WTC11 (cell line): Measurements from ENCODE around the gene SYT8. TPM values are rescaled to one million over a fixed set of nuclear protein-coding genes. Genes with fewer than 3 reads are reported as not detected.

Experiments
- ATAC-seq: fragments of 200-7000 bp; cut with Tn5 transposase; 2 replicates; pipeline ENCODE4 v1.10.0; 2021; ENCODE audit warnings: mild to moderate bottlenecking, moderate library complexity
- CTCF ChIA-PET: fragments of 300-600 bp; sonication (Branson Sonifier 250); formaldehyde crosslinking; loops from one replicate; lab custom pipeline; 2021; ENCODE audit warnings: antibody characterized with exemption; lab: Charles Lee
- POLR2A ChIA-PET: fragments of 350-600 bp; sonication (Branson Sonifier 250); formaldehyde crosslinking; loops from one replicate; lab custom pipeline; 2021; ENCODE audit warnings: antibody characterized with exemption; lab: Charles Lee
- DNase-seq: peaks from one replicate; pipeline ENCODE4 v3.0.0; 2021; ENCODE audit warnings: low spot score
- H3K27ac Mint-ChIP-seq: 2 replicates; pipeline ENCODE4 v1.8.0; 2021; ENCODE audit warnings: mixed read lengths
- H3K27me3 Mint-ChIP-seq: 2 replicates; pipeline ENCODE4 v1.8.0; 2021; ENCODE audit warnings: low read depth, mild to moderate bottlenecking, moderate library complexity, mixed read lengths
- H3K36me3 Mint-ChIP-seq: 2 replicates; pipeline ENCODE4 v1.8.0; 2021; ENCODE audit warnings: mixed read lengths
- H3K4me1 Mint-ChIP-seq: 2 replicates; pipeline ENCODE4 v1.8.0; 2022; ENCODE audit warnings: mixed read lengths
- H3K4me3 Mint-ChIP-seq: 2 replicates; pipeline ENCODE4 v1.8.0; 2021; ENCODE audit warnings: mild to moderate bottlenecking, moderate library complexity, mixed read lengths
- H3K9me3 Mint-ChIP-seq: 2 replicates; pipeline ENCODE4 v1.8.0; 2021; ENCODE audit warnings: mixed read lengths
- CTCF ChIP-seq: fragments of 200-600 bp; IDR thresholded peaks from 2 replicates; pipeline ENCODE4 v1.8.0; 2022; ENCODE audit warnings: antibody characterized with exemption
- E2F4 ChIP-seq: sonication (generic); formaldehyde crosslinking; IDR thresholded peaks from 2 replicates; pipeline ENCODE4 v1.8.1; 2022; ENCODE audit warnings: low read depth, mild to moderate bottlenecking, moderate library complexity, missing genetic modification reagents, borderline replicate concordance
- ERG ChIP-seq: fragments of 250-450 bp; sonication (Bioruptor Pico); IDR thresholded peaks from 2 replicates; pipeline ENCODE4 v1.8.0; 2021; ENCODE audit warnings: mild to moderate bottlenecking
- FOXJ3 ChIP-seq: sonication (generic); formaldehyde crosslinking; IDR thresholded peaks from 2 replicates; pipeline ENCODE4 v1.9.0; 2021; ENCODE audit warnings: missing genetic modification reagents, mild to moderate bottlenecking, borderline replicate concordance
- HMGXB4 ChIP-seq: sonication (generic); formaldehyde crosslinking; IDR thresholded peaks from 2 replicates; pipeline ENCODE4 v1.8.1; 2023; ENCODE audit warnings: mild to moderate bottlenecking, moderate library complexity, missing genetic modification reagents
- IRF2 ChIP-seq: sonication (generic); formaldehyde crosslinking; IDR thresholded peaks from 2 replicates; pipeline ENCODE4 v1.8.0; 2022; ENCODE audit warnings: low read depth, missing genetic modification reagents, borderline replicate concordance
- KAT7 ChIP-seq: sonication (generic); formaldehyde crosslinking; IDR thresholded peaks from 2 replicates; pipeline ENCODE4 v1.8.1; 2023; ENCODE audit warnings: missing genetic modification reagents, mild to moderate bottlenecking, borderline replicate concordance
- PRRX2 ChIP-seq: fragments of 250-450 bp; sonication (Bioruptor Pico); IDR thresholded peaks from 2 replicates; pipeline ENCODE4 v1.8.0; 2021; ENCODE audit warnings: mild to moderate bottlenecking
- SOX15 ChIP-seq: fragments of 250-450 bp; sonication (Bioruptor Pico); IDR thresholded peaks from 2 replicates; pipeline ENCODE4 v1.9.0; 2021; ENCODE audit warnings: mild to moderate bottlenecking
- USF2 ChIP-seq: sonication (generic); formaldehyde crosslinking; IDR thresholded peaks from 2 replicates; pipeline ENCODE4 v1.8.1; 2023; ENCODE audit warnings: mild to moderate bottlenecking, missing genetic modification reagents, moderate library complexity
- ZBTB21 ChIP-seq: sonication (generic); formaldehyde crosslinking; IDR thresholded peaks from 2 replicates; pipeline ENCODE4 v1.8.1; 2023; ENCODE audit warnings: mild to moderate bottlenecking, missing genetic modification reagents, borderline replicate concordance
- ZNF138 ChIP-seq: sonication (generic); formaldehyde crosslinking; conservative IDR thresholded peaks from 2 replicates; pipeline ENCODE4 v1.8.1; 2022; ENCODE audit warnings: mild to moderate bottlenecking, moderate library complexity, missing genetic modification reagents
- ZNF425 ChIP-seq: fragments of 250-450 bp; sonication (Bioruptor Pico); conservative IDR thresholded peaks from 2 replicates; pipeline ENCODE4 v1.9.0; 2021; ENCODE audit warnings: mild to moderate bottlenecking
- total RNA-seq: library from RNA; stranded (reverse); gene quantifications from 3 replicates; pipeline ENCODE4 v1.2.3, GENCODE V29; 2021
- TF ChIP-seq, protein P1 (sequence below): sonication (generic); formaldehyde crosslinking; IDR thresholded peaks from 2 replicates; pipeline ENCODE4 v1.8.0; 2022; ENCODE audit warnings: missing genetic modification reagents
- TF ChIP-seq, protein P2 (sequence below): sonication (generic); formaldehyde crosslinking; IDR thresholded peaks from 2 replicates; pipeline ENCODE4 v1.8.0; 2022; ENCODE audit warnings: mild to moderate bottlenecking, missing genetic modification reagents
- TF ChIP-seq, protein P3 (sequence below): sonication (generic); formaldehyde crosslinking; conservative IDR thresholded peaks from 2 replicates; pipeline ENCODE4 v1.8.1; 2022; ENCODE audit warnings: mild to moderate bottlenecking, missing genetic modification reagents

SYT8 gene
- total RNA-seq, 1 experiment from 2014 or later, result 0.37 TPM

GRCh38 chr11:1882265-1883238 is 47.8 kb downstream of the SYT8 start (continued):
- TF ChIP-seq USF2 (no peak), ZBTB21 (CRISPR knock-in tag) (no peak), CTCF (peak; percentile 95), ZNF138 (CRISPR knock-in tag) (no peak), E2F4 (CRISPR knock-in tag) (no peak), FOXJ3 (no peak), IRF2 (CRISPR knock-in tag) (no peak), SOX15 (CRISPR knock-in tag) (no peak), HMGXB4 (CRISPR knock-in tag) (no peak), ERG (CRISPR knock-in tag) (no peak)

GRCh38 chr11:1883346-1884302 is 48.8 kb downstream of the SYT8 start:
- no peak overlapping the region for H3K4me3 Mint-ChIP-seq
- H3K27me3 Mint-ChIP-seq, result no peaks in the 10 kb centered on the region; the same call in 1 of the 2 replicates
- DNase-seq (no peak), ATAC-seq (no peak)
- POLR2A ChIA-PET, result interaction anchor here (1.0 kb wide), 1 partner anchor 85 kb away, joined by 3 read pairs; no protein-coding TSS in a partner anchor
- no peaks in the 10 kb centered on the region for H3K4me1 Mint-ChIP-seq
- CTCF ChIA-PET, result interaction anchor here (0.5 to 3.8 kb wide), 40 partner anchors 11 to 309 kb away, joined by 3 to 159 read pairs (median 10); partner anchors contain the start of genes H19, IGF2, LSP1 and MRPL23
- H3K36me3 Mint-ChIP-seq, result no peaks in the 10 kb centered on the region
- H3K27ac Mint-ChIP-seq, result no peak overlapping the region
- no peaks in the 10 kb centered on the region for H3K9me3 Mint-ChIP-seq
- TF ChIP-seq, protein P1, sequence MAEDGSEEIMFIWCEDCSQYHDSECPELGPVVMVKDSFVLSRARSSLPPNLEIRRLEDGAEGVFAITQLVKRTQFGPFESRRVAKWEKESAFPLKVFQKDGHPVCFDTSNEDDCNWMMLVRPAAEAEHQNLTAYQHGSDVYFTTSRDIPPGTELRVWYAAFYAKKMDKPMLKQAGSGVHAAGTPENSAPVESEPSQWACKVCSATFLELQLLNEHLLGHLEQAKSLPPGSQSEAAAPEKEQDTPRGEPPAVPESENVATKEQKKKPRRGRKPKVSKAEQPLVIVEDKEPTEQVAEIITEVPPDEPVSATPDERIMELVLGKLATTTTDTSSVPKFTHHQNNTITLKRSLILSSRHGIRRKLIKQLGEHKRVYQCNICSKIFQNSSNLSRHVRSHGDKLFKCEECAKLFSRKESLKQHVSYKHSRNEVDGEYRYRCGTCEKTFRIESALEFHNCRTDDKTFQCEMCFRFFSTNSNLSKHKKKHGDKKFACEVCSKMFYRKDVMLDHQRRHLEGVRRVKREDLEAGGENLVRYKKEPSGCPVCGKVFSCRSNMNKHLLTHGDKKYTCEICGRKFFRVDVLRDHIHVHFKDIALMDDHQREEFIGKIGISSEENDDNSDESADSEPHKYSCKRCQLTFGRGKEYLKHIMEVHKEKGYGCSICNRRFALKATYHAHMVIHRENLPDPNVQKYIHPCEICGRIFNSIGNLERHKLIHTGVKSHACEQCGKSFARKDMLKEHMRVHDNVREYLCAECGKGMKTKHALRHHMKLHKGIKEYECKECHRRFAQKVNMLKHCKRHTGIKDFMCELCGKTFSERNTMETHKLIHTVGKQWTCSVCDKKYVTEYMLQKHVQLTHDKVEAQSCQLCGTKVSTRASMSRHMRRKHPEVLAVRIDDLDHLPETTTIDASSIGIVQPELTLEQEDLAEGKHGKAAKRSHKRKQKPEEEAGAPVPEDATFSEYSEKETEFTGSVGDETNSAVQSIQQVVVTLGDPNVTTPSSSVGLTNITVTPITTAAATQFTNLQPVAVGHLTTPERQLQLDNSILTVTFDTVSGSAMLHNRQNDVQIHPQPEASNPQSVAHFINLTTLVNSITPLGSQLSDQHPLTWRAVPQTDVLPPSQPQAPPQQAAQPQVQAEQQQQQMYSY (CRISPR knock-in tag), result no peak
- TF ChIP-seq, protein P2, sequence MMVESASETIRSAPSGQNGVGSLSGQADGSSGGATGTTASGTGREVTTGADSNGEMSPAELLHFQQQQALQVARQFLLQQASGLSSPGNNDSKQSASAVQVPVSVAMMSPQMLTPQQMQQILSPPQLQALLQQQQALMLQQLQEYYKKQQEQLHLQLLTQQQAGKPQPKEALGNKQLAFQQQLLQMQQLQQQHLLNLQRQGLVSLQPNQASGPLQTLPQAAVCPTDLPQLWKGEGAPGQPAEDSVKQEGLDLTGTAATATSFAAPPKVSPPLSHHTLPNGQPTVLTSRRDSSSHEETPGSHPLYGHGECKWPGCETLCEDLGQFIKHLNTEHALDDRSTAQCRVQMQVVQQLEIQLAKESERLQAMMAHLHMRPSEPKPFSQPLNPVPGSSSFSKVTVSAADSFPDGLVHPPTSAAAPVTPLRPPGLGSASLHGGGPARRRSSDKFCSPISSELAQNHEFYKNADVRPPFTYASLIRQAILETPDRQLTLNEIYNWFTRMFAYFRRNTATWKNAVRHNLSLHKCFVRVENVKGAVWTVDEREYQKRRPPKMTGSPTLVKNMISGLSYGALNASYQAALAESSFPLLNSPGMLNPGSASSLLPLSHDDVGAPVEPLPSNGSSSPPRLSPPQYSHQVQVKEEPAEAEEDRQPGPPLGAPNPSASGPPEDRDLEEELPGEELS (CRISPR knock-in tag), result no peak
- TF ChIP-seq ZNF425 (CRISPR knock-in tag), result no peak
- no peak for TF ChIP-seq PRRX2 (CRISPR knock-in tag)
- TF ChIP-seq, protein P3, sequence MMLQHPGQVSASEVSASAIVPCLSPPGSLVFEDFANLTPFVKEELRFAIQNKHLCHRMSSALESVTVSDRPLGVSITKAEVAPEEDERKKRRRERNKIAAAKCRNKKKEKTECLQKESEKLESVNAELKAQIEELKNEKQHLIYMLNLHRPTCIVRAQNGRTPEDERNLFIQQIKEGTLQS (CRISPR knock-in tag), result no peak
- TF ChIP-seq KAT7, result no peak
